GM23338 (cell line): ENCODE results near the gene PHF20. TPM values are rescaled to one million over a fixed set of nuclear protein-coding genes. Genes with fewer than 3 reads are reported as not detected.

Experiments
- ATAC-seq: fragments of 200-7000 bp; cut with Tn5 transposase; 3 replicates; pipeline ENCODE4 v1.9.1; 2020
- DNase-seq: peaks from one replicate; pipeline ENCODE4 v3.0.0-alpha.2; 2015; ENCODE audit warnings: low spot score
- H2AFZ ChIP-seq: fragments of 200-600 bp; sonication (generic); 2 replicates; pipeline ENCODE4 v1.8.0; 2016; ENCODE audit warnings: antibody characterized with exemption, mild to moderate bottlenecking, moderate library complexity
- H3F3A ChIP-seq: fragments of 200-600 bp; sonication (generic); replicated peaks from 2 replicates; pipeline ENCODE4 v1.8.0; 2017; ENCODE audit warnings: antibody characterized with exemption, mixed run types, low read depth
- H3K27ac ChIP-seq: fragments of 200-600 bp; sonication (generic); 2 replicates; pipeline ENCODE4 v1.6.1; 2016; ENCODE audit warnings: low read depth
- H3K27me3 ChIP-seq: fragments of 200-600 bp; sonication (generic); 2 replicates; pipeline ENCODE4 v1.8.0; 2016; ENCODE audit warnings: mild to moderate bottlenecking, mixed run types, moderate library complexity; ENCODE audit not compliant: insufficient read depth
- H3K36me3 ChIP-seq: fragments of 200-600 bp; sonication (generic); 2 replicates; pipeline ENCODE4 v1.8.0; 2016; ENCODE audit warnings: mild to moderate bottlenecking; ENCODE audit not compliant: insufficient read depth
- H3K4me1 ChIP-seq: fragments of 200-600 bp; sonication (generic); 2 replicates; pipeline ENCODE4 v1.8.0; 2016; ENCODE audit warnings: mild to moderate bottlenecking, moderate library complexity; ENCODE audit not compliant: insufficient read depth
- H3K4me2 ChIP-seq: fragments of 200-600 bp; sonication (generic); 2 replicates; pipeline ENCODE4 v1.7.1; 2017; ENCODE audit warnings: mixed run types
- H3K4me3 ChIP-seq: fragments of 200-600 bp; sonication (generic); 2 replicates; pipeline ENCODE4 v1.6.1; 2016; ENCODE audit warnings: mixed run types
- H3K79me2 ChIP-seq: fragments of 200-600 bp; sonication (generic); replicated peaks from 2 replicates; pipeline ENCODE4 v1.8.0; 2017; ENCODE audit warnings: mild to moderate bottlenecking; ENCODE audit not compliant: insufficient read depth
- H3K9me2 ChIP-seq: fragments of 200-600 bp; sonication (generic); 2 replicates; pipeline ENCODE4 v1.8.0; 2017; ENCODE audit not compliant: insufficient read depth
- H4K20me1 ChIP-seq: fragments of 200-600 bp; sonication (generic); replicated peaks from 2 replicates; pipeline ENCODE4 v1.8.0; 2017; ENCODE audit warnings: mild to moderate bottlenecking; ENCODE audit not compliant: insufficient read depth
- H3K27ac Mint-ChIP-seq: 2 replicates; pipeline ENCODE4 v1.8.0; 2020; ENCODE audit warnings: inconsistent platforms, mild to moderate bottlenecking, moderate library complexity, mixed read lengths
- H3K27me3 Mint-ChIP-seq: 3 replicates; pipeline ENCODE4 v1.8.0; 2022; ENCODE audit warnings: low read depth, mild to moderate bottlenecking, moderate library complexity, mixed read lengths, inconsistent platforms; ENCODE audit not compliant: insufficient read depth, poor library complexity
- H3K36me3 Mint-ChIP-seq: 3 replicates; pipeline ENCODE4 v1.8.0; 2021; ENCODE audit warnings: low read depth, mild to moderate bottlenecking, inconsistent platforms, moderate library complexity, mixed read lengths
- H3K4me1 Mint-ChIP-seq: 3 replicates; pipeline ENCODE4 v1.8.0; 2020; ENCODE audit warnings: mild to moderate bottlenecking, inconsistent platforms, mixed read lengths
- H3K4me3 Mint-ChIP-seq: 3 replicates; pipeline ENCODE4 v1.8.0; 2021; ENCODE audit warnings: moderate library complexity, mild to moderate bottlenecking, inconsistent platforms, mixed read lengths
- H3K9me3 Mint-ChIP-seq: 3 replicates; pipeline ENCODE4 v1.8.0; 2020; ENCODE audit warnings: moderate library complexity, mild to moderate bottlenecking, inconsistent platforms, mixed read lengths
- CREB1 ChIP-seq: fragments of 250-450 bp; sonication (Bioruptor Pico); IDR thresholded peaks from 2 replicates; pipeline ENCODE4 v1.5.0; 2020; ENCODE audit warnings: low read depth, mild to moderate bottlenecking, moderate library complexity
- ETS1 ChIP-seq: IDR thresholded peaks from 2 replicates; pipeline ENCODE4 v1.6.1; 2016; ENCODE audit warnings: antibody characterized with exemption
- EZH2 ChIP-seq: fragments of 200-600 bp; sonication (generic); IDR thresholded peaks from one replicate; pipeline ENCODE4 v1.8.0; 2017; ENCODE audit warnings: antibody characterized with exemption, mild to moderate bottlenecking, low read depth; ENCODE audit not compliant: unreplicated experiment
- EZH2phosphoT487 ChIP-seq: fragments of 200-600 bp; sonication (generic); IDR thresholded peaks from one replicate; pipeline ENCODE4 v1.8.1; 2018; ENCODE audit warnings: antibody characterized with exemption; ENCODE audit not compliant: unreplicated experiment
- JUNB ChIP-seq: IDR thresholded peaks from one replicate; pipeline ENCODE4 v1.6.1; 2016; ENCODE audit warnings: antibody characterized with exemption; ENCODE audit not compliant: unreplicated experiment
- NANOG ChIP-seq: IDR thresholded peaks from 2 replicates; pipeline ENCODE4 v1.6.1; 2016; ENCODE audit warnings: antibody characterized with exemption, borderline replicate concordance
- POLR2AphosphoS5 ChIP-seq: IDR thresholded peaks from 2 replicates; pipeline ENCODE4 v1.6.1; 2016; ENCODE audit warnings: antibody characterized with exemption, low read depth
- REST ChIP-seq: IDR thresholded peaks from one replicate; pipeline ENCODE4 v1.6.1; 2018; ENCODE audit warnings: antibody characterized with exemption; ENCODE audit not compliant: unreplicated experiment
- ZNF114 ChIP-seq: fragments of 250-450 bp; sonication (Bioruptor Pico); IDR thresholded peaks from 2 replicates; pipeline ENCODE4 v1.5.0; 2020; ENCODE audit warnings: mild to moderate bottlenecking, moderate library complexity
- ZNF331 ChIP-seq: fragments of 250-450 bp; sonication (Bioruptor Pico); IDR thresholded peaks from 2 replicates; pipeline ENCODE4 v1.5.0; 2020; ENCODE audit warnings: low read depth, mild to moderate bottlenecking, moderate library complexity
- polyA plus RNA-seq: library from polyadenylated mRNA; unstranded; fragments of >200 nt; fragmentation: Nextera tagmentation; extraction: Ambion mirVana; gene quantifications from 2 replicates; pipeline ENCODE4 v1.2.1, GENCODE V29; 2016
- total RNA-seq: library from RNA; depleted of rRNA; stranded (reverse); fragments of >200 nt; shearing (Covaris generic); gene quantifications from 2 replicates; pipeline ENCODE4 v1.2.3, GENCODE V29; 2014

Gene PHF20
- total and polyA plus RNA-seq, 2 experiments from 2014 or later: 71.8 to 103 TPM

GRCh38 chr20:35909176-35909575, 137.4 kb downstream of the PHF20 start:
- TF ChIP-seq NANOG (no peak), EZH2 (no peak), REST (no peak), CREB1 (no peak), JUNB (no peak), POLR2AphosphoS5 (no peak)
- H2AFZ ChIP-seq: no peak overlapping the region
- DNase-seq (no peak), ATAC-seq (no peak)
- no peaks in the 10 kb centered on the region for H3K9me2 ChIP-seq
- no peak overlapping the region for H3K4me3 ChIP-seq
- H3K4me1 Mint-ChIP-seq: peaks cover 28% of the 10 kb centered on the region
- no peak overlapping the region for H3K4me3 Mint-ChIP-seq
- peaks cover 34% of the 10 kb centered on the region for H3K36me3 Mint-ChIP-seq
- no peaks in the 10 kb centered on the region for H3K27me3 ChIP-seq
- H3K4me2 ChIP-seq: no peak overlapping the region
- H3K9me3 Mint-ChIP-seq: no peaks in the 10 kb centered on the region
- no peak overlapping the region; the same call in 1 of the 2 replicates for H3K27ac ChIP-seq
- H4K20me1 ChIP-seq: no peaks in the 10 kb centered on the region; the same call in 1 of the 2 replicates
- H3F3A ChIP-seq: no peaks in the 10 kb centered on the region
- peaks cover 5% of the 10 kb centered on the region; the same call in 1 of the 2 replicates for H3K36me3 ChIP-seq
- peaks cover 7% of the 10 kb centered on the region for H3K27me3 Mint-ChIP-seq
- H3K4me1 ChIP-seq: peaks cover 18% of the 10 kb centered on the region
- H3K79me2 ChIP-seq: no peaks in the 10 kb centered on the region
- H3K27ac Mint-ChIP-seq: no peak overlapping the region; the same call in 1 of the 2 replicates

- no peak for DNase-seq
- H3K27ac Mint-ChIP-seq: no peak overlapping the region
- H3K27me3 Mint-ChIP-seq: peaks cover 6% of the 10 kb centered on the region
- peaks cover 35% of the 10 kb centered on the region for H3K36me3 Mint-ChIP-seq
- Histone ChIP-seq H3K4me3 (no peak overlapping the region), H3F3A (no peaks in the 10 kb centered on the region), H3K27me3 (no peaks in the 10 kb centered on the region), H2AFZ (no peak overlapping the region), H3K27ac (no peak overlapping the region), H3K36me3 (peaks cover 7% of the 10 kb centered on the region; the same call in 1 of the 2 replicates), H3K9me2 (no peaks in the 10 kb centered on the region), H3K79me2 (no peaks in the 10 kb centered on the region), H4K20me1 (no peaks in the 10 kb centered on the region; the same call in 1 of the 2 replicates), H3K4me2 (no peak overlapping the region), H3K4me1 (peaks cover 18% of the 10 kb centered on the region)
- no peak overlapping the region for H3K4me3 Mint-ChIP-seq
- TF ChIP-seq EZH2phosphoT487: no peak
- TF ChIP-seq POLR2AphosphoS5: no peak
- H3K4me1 Mint-ChIP-seq: peaks cover 28% of the 10 kb centered on the region
- ATAC-seq: no peak
- no peaks in the 10 kb centered on the region for H3K9me3 Mint-ChIP-seq
Observed at GRCh38 chr20:35909796-35910195, 138.0 kb downstream of the PHF20 start.

- Histone ChIP-seq H3K9me2 (no peaks in the 10 kb centered on the region), H3K79me2 (no peaks in the 10 kb centered on the region), H3K36me3 (peaks cover 7% of the 10 kb centered on the region; the same call in 1 of the 2 replicates), H3K4me2 (no peak overlapping the region), H4K20me1 (no peaks in the 10 kb centered on the region; the same call in 1 of the 2 replicates), H3F3A (no peaks in the 10 kb centered on the region), H3K27ac (no peak overlapping the region), H3K4me3 (no peak overlapping the region), H2AFZ (no peak overlapping the region), H3K4me1 (peaks cover 18% of the 10 kb centered on the region), H3K27me3 (no peaks in the 10 kb centered on the region)
- DNase-seq: no peak
- Mint-ChIP-seq H3K27me3 (peaks cover 6% of the 10 kb centered on the region), H3K4me3 (no peak overlapping the region), H3K4me1 (peaks cover 28% of the 10 kb centered on the region), H3K27ac (no peak overlapping the region), H3K9me3 (no peaks in the 10 kb centered on the region), H3K36me3 (peaks cover 30% of the 10 kb centered on the region)
- ATAC-seq: no peak
- TF ChIP-seq ZNF114 (CRISPR knock-in tag) (no peak), POLR2AphosphoS5 (no peak), ZNF331 (CRISPR knock-in tag) (no peak), EZH2 (no peak), NANOG (no peak), CREB1 (no peak), ETS1 (no peak), REST (no peak), EZH2phosphoT487 (no peak)
Observed at GRCh38 chr20:35910254-35910653, 138.4 kb downstream of the PHF20 start.
